HEK293 (cell line): ENCODE measurements around the gene JUND.

Experiments used
- CTCF ChIA-PET: fragments of 350-600 bp; formaldehyde crosslinking; extraction: SDS; loops from one replicate; lab custom pipeline; 2021; ENCODE audit warnings: antibody characterized with exemption; lab: Yijun Ruan, JAX
- POLR2A ChIA-PET: fragments of 300-600 bp; formaldehyde crosslinking; extraction: SDS; loops from one replicate; lab custom pipeline; 2020; ENCODE audit warnings: antibody characterized with exemption, inconsistent platforms; lab: Yijun Ruan, JAX
- H3K27ac ChIP-seq: fragments of 200-500 bp; sonication (Bioruptor generic); 2 replicates; pipeline ENCODE4 v1.5.1; 2014; ENCODE audit warnings: low read depth, low read length, control low read depth, inconsistent platforms; ENCODE audit errors: extremely low read depth
- H3K36me3 ChIP-seq, 2 experiments: fragments of 200-500 bp in 1 of 2; sonication (Bioruptor generic) in 1 of 2; 1 replicate in 1 of 2; 2 replicates in 1 of 2; pipeline ENCODE4 v1.5.1; 2014 to 2017; ENCODE audit warnings: inconsistent platforms in 2 of 2, low read length in 2 of 2; ENCODE audit not compliant: control insufficient read depth in 2 of 2, insufficient read depth in 1 of 2
- H3K4me1 ChIP-seq: fragments of 200-500 bp; sonication (Bioruptor generic); 2 replicates; pipeline ENCODE4 v1.5.1; 2014; ENCODE audit warnings: mild to moderate bottlenecking, low read length, inconsistent platforms; ENCODE audit not compliant: control insufficient read depth, insufficient read depth
- H3K4me3 ChIP-seq: 2 replicates; pipeline ENCODE4 v1.5.1; 2011; ENCODE audit warnings: low read depth, mild to moderate bottlenecking, control low read depth, low read length, moderate library complexity
- H3K9me3 ChIP-seq: fragments of 200-500 bp; sonication (Bioruptor generic); 2 replicates; pipeline ENCODE4 v1.5.1; 2014; ENCODE audit warnings: low read depth, low read length, inconsistent platforms; ENCODE audit not compliant: control insufficient read depth, insufficient read depth
- HOXD13 ChIP-seq: sonication (generic); formaldehyde crosslinking; IDR thresholded peaks from 2 replicates; pipeline ENCODE4 v1.8.0; 2022; ENCODE audit warnings: missing genetic modification reagents, borderline replicate concordance
- KLF1 ChIP-seq: fragments of 450-650 bp; formaldehyde crosslinking; IDR thresholded peaks from 2 replicates; pipeline ENCODE4 v1.5.1; 2016; ENCODE audit warnings: missing biosample characterization, missing genetic modification characterization
- SCRT2 ChIP-seq: fragments of 450-650 bp; formaldehyde crosslinking; IDR thresholded peaks from 2 replicates; pipeline ENCODE4 v1.5.1; 2016; ENCODE audit warnings: missing biosample characterization, missing genetic modification characterization
- YY2 ChIP-seq: fragments of 450-650 bp; formaldehyde crosslinking; IDR thresholded peaks from 2 replicates; pipeline ENCODE4 v1.5.1; 2016; ENCODE audit warnings: missing biosample characterization, missing genetic modification characterization
- ZFHX2 ChIP-seq: fragments of 450-650 bp; formaldehyde crosslinking; conservative IDR thresholded peaks from 2 replicates; pipeline ENCODE4 v1.5.1; 2016; ENCODE audit warnings: missing biosample characterization, missing genetic modification characterization
- ZNF133 ChIP-seq: fragments of 450-650 bp; formaldehyde crosslinking; IDR thresholded peaks from 2 replicates; pipeline ENCODE4 v1.5.1; 2016; ENCODE audit warnings: missing biosample characterization, missing genetic modification characterization
- ZNF169 ChIP-seq: fragments of 450-650 bp; formaldehyde crosslinking; IDR thresholded peaks from 2 replicates; pipeline ENCODE4 v1.5.1; 2016; ENCODE audit warnings: missing biosample characterization, missing genetic modification characterization
- ZNF324 ChIP-seq: fragments of 450-650 bp; formaldehyde crosslinking; IDR thresholded peaks from 2 replicates; pipeline ENCODE4 v1.5.1; 2016; ENCODE audit warnings: missing biosample characterization, missing genetic modification characterization
- ZNF335 ChIP-seq: fragments of 450-650 bp; formaldehyde crosslinking; conservative IDR thresholded peaks from 2 replicates; pipeline ENCODE4 v1.5.1; 2016; ENCODE audit warnings: missing biosample characterization, missing genetic modification characterization
- ZNF366 ChIP-seq: fragments of 450-650 bp; formaldehyde crosslinking; conservative IDR thresholded peaks from 2 replicates; pipeline ENCODE4 v1.5.1; 2016; ENCODE audit warnings: missing biosample characterization, missing genetic modification characterization
- ZNF654 ChIP-seq: fragments of 450-650 bp; formaldehyde crosslinking; IDR thresholded peaks from 2 replicates; pipeline ENCODE4 v1.5.1; 2016; ENCODE audit warnings: low read depth, missing biosample characterization, missing genetic modification characterization
- ZNF701 ChIP-seq: fragments of 450-650 bp; formaldehyde crosslinking; IDR thresholded peaks from 2 replicates; pipeline ENCODE4 v1.5.1; 2016; ENCODE audit warnings: missing biosample characterization, missing genetic modification characterization
- ZNF76 ChIP-seq: fragments of 450-650 bp; formaldehyde crosslinking; IDR thresholded peaks from 2 replicates; pipeline ENCODE4; 2016; ENCODE audit warnings: low read depth, missing biosample characterization, missing genetic modification characterization, borderline replicate concordance
- TF ChIP-seq, protein P1 (sequence below): fragments of 450-650 bp; formaldehyde crosslinking; IDR thresholded peaks from 2 replicates; pipeline ENCODE4 v1.5.1; 2017; ENCODE audit warnings: missing biosample characterization, missing genetic modification characterization
- TF ChIP-seq, protein P2 (sequence below): fragments of 450-650 bp; formaldehyde crosslinking; conservative IDR thresholded peaks from 2 replicates; pipeline ENCODE4 v1.5.1; 2016; ENCODE audit warnings: low read depth, missing biosample characterization, missing genetic modification characterization
- TF ChIP-seq, protein P3 (sequence below): fragments of 450-650 bp; formaldehyde crosslinking; IDR thresholded peaks from 2 replicates; pipeline ENCODE4 v1.5.1; 2016; ENCODE audit warnings: missing biosample characterization, missing genetic modification characterization
- TF ChIP-seq, protein P4 (sequence below): fragments of 450-650 bp; formaldehyde crosslinking; IDR thresholded peaks from 2 replicates; pipeline ENCODE4 v1.5.1; 2016; ENCODE audit warnings: missing biosample characterization, missing genetic modification characterization
- TF ChIP-seq, protein P5 (sequence below): fragments of 450-650 bp; IDR thresholded peaks from 2 replicates; pipeline ENCODE4 v1.5.1; 2018; ENCODE audit warnings: missing biosample characterization, mild to moderate bottlenecking, missing genetic modification characterization
- TF ChIP-seq, protein P6 (sequence below): fragments of 450-650 bp; formaldehyde crosslinking; IDR thresholded peaks from 2 replicates; pipeline ENCODE4 v1.5.1; 2017; ENCODE audit warnings: missing biosample characterization, missing genetic modification characterization

Gene JUND

DNA sequence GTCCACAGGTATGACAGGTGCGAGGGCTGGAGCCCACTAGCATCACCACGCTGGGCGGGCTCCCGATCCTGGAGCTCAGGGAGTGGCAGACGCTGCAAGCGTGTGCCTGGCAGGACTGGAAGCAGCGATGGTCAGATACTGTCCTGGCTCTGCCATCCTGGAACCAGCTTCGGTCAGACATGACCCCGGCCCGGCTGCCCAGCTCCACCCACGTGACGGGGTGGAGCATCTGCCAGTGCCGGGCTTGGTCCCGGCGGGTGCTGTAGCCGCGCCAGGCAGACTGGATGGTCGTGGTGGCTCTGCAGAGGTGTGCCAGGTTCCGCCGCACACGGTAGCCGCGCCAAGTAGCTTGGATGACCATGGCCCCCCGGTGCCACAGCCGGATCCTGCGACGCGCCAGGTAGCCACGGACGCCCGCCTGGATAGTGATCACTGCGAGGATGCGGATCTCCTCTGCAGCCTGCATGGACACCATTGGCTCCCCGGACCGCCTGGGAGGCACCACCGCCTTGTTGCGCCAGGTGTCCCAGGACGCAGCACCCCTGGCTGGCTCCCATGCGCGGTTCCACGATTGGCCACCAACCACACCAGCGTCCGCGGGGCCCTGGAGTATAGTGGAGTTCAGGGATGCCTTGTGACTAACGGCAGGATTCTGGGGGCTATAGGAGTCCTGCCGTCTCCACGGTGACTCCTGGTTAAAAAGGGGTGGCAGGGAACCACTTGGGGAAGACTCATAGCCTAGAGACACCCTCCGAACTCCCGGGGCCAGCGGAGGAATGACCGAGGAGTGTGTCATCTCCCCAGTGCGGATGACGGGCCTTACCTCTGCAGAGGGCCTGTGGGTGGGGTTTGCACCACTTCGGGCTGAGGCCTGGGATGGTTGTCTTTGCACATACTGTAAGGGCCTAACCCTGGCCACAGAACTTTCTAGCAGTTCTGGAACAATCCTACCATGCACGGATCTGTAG is 23.6 kb downstream of the JUND start:
- Histone ChIP-seq H3K9me3 (no peaks in the 10 kb centered on the region), H3K4me1 (no peaks in the 10 kb centered on the region), H3K4me3 (no peak overlapping the region), H3K27ac (no peak overlapping the region), H3K36me3 (no peaks in the 10 kb centered on the region)
- ChIA-PET CTCF (interaction anchor here (0.8 to 1.1 kb wide), 2 partner anchors 22 to 26 kb away, joined by 3 read pairs; no protein-coding TSS in a partner anchor), POLR2A (no interaction called here)
- TF ChIP-seq, protein P1, sequence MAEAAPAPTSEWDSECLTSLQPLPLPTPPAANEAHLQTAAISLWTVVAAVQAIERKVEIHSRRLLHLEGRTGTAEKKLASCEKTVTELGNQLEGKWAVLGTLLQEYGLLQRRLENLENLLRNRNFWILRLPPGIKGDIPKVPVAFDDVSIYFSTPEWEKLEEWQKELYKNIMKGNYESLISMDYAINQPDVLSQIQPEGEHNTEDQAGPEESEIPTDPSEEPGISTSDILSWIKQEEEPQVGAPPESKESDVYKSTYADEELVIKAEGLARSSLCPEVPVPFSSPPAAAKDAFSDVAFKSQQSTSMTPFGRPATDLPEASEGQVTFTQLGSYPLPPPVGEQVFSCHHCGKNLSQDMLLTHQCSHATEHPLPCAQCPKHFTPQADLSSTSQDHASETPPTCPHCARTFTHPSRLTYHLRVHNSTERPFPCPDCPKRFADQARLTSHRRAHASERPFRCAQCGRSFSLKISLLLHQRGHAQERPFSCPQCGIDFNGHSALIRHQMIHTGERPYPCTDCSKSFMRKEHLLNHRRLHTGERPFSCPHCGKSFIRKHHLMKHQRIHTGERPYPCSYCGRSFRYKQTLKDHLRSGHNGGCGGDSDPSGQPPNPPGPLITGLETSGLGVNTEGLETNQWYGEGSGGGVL, result no peak
- TF ChIP-seq ZNF324 (tag by site-specific recombination) (no peak), HOXD13 (CRISPR knock-in tag) (no peak), SCRT2 (no peak), ZNF133 (tag by site-specific recombination) (no peak), ZNF366 (tag by site-specific recombination) (no peak), ZNF654 (tag by site-specific recombination) (no peak), KLF1 (tag by site-specific recombination) (no peak), ZNF169 (no peak), ZNF76 (no peak), ZNF335 (tag by site-specific recombination) (no peak), ZFHX2 (no peak), ZNF701 (tag by site-specific recombination) (no peak), YY2 (no peak)
- TF ChIP-seq, protein P2, sequence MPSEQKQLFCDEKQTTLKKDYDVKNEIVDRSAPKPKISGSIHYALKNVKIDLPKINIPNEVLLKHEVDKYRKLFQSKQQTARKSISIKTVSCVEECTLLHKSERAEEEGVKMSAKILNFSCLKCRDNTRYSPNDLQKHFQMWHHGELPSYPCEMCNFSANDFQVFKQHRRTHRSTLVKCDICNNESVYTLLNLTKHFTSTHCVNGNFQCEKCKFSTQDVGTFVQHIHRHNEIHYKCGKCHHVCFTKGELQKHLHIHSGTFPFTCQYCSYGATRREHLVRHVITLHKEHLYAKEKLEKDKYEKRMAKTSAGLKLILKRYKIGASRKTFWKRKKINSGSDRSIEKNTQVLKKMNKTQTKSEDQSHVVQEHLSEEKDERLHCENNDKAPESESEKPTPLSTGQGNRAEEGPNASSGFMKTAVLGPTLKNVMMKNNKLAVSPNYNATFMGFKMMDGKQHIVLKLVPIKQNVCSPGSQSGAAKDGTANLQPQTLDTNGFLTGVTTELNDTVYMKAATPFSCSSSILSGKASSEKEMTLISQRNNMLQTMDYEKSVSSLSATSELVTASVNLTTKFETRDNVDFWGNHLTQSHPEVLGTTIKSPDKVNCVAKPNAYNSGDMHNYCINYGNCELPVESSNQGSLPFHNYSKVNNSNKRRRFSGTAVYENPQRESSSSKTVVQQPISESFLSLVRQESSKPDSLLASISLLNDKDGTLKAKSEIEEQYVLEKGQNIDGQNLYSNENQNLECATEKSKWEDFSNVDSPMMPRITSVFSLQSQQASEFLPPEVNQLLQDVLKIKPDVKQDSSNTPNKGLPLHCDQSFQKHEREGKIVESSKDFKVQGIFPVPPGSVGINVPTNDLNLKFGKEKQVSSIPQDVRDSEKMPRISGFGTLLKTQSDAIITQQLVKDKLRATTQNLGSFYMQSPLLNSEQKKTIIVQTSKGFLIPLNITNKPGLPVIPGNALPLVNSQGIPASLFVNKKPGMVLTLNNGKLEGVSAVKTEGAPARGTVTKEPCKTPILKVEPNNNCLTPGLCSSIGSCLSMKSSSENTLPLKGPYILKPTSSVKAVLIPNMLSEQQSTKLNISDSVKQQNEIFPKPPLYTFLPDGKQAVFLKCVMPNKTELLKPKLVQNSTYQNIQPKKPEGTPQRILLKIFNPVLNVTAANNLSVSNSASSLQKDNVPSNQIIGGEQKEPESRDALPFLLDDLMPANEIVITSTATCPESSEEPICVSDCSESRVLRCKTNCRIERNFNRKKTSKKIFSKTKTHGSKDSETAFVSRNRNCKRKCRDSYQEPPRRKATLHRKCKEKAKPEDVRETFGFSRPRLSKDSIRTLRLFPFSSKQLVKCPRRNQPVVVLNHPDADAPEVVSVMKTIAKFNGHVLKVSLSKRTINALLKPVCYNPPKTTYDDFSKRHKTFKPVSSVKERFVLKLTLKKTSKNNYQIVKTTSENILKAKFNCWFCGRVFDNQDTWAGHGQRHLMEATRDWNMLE (tag by site-specific recombination), result no peak
- TF ChIP-seq, protein P3, sequence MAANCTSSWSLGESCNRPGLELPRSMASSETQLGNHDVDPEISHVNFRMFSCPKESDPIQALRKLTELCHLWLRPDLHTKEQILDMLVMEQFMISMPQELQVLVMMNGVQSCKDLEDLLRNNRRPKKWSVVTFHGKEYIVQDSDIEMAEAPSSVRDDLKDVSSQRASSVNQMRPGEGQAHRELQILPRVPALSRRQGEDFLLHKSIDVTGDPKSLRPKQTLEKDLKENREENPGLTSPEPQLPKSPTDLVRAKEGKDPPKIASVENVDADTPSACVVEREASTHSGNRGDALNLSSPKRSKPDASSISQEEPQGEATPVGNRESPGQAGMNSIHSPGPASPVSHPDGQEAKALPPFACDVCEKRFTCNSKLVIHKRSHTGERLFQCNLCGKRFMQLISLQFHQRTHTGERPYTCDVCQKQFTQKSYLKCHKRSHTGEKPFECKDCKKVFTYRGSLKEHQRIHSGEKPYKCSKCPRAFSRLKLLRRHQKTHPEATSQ, result no peak
- TF ChIP-seq, protein P4, sequence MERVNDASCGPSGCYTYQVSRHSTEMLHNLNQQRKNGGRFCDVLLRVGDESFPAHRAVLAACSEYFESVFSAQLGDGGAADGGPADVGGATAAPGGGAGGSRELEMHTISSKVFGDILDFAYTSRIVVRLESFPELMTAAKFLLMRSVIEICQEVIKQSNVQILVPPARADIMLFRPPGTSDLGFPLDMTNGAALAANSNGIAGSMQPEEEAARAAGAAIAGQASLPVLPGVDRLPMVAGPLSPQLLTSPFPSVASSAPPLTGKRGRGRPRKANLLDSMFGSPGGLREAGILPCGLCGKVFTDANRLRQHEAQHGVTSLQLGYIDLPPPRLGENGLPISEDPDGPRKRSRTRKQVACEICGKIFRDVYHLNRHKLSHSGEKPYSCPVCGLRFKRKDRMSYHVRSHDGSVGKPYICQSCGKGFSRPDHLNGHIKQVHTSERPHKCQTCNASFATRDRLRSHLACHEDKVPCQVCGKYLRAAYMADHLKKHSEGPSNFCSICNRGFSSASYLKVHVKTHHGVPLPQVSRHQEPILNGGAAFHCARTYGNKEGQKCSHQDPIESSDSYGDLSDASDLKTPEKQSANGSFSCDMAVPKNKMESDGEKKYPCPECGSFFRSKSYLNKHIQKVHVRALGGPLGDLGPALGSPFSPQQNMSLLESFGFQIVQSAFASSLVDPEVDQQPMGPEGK, result no peak
- TF ChIP-seq, protein P5, sequence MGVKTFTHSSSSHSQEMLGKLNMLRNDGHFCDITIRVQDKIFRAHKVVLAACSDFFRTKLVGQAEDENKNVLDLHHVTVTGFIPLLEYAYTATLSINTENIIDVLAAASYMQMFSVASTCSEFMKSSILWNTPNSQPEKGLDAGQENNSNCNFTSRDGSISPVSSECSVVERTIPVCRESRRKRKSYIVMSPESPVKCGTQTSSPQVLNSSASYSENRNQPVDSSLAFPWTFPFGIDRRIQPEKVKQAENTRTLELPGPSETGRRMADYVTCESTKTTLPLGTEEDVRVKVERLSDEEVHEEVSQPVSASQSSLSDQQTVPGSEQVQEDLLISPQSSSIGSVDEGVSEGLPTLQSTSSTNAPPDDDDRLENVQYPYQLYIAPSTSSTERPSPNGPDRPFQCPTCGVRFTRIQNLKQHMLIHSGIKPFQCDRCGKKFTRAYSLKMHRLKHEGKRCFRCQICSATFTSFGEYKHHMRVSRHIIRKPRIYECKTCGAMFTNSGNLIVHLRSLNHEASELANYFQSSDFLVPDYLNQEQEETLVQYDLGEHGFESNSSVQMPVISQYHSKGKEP (tag by site-specific recombination), result no peak
- TF ChIP-seq, protein P6, sequence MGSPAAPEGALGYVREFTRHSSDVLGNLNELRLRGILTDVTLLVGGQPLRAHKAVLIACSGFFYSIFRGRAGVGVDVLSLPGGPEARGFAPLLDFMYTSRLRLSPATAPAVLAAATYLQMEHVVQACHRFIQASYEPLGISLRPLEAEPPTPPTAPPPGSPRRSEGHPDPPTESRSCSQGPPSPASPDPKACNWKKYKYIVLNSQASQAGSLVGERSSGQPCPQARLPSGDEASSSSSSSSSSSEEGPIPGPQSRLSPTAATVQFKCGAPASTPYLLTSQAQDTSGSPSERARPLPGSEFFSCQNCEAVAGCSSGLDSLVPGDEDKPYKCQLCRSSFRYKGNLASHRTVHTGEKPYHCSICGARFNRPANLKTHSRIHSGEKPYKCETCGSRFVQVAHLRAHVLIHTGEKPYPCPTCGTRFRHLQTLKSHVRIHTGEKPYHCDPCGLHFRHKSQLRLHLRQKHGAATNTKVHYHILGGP (tag by site-specific recombination), result no peak
